Nephron (organoid): Measurements from ENCODE around the gene AK8.

ENCODE experiments used
- H3K27ac Mint-ChIP-seq, 3 experiments: 2 replicates each; pipeline ENCODE4 v1.8.0; 2020; ENCODE audit warnings: mixed read lengths in 3 of 3, mild to moderate bottlenecking in 2 of 3, moderate library complexity in 1 of 3
- H3K27me3 Mint-ChIP-seq: 2 replicates; pipeline ENCODE4 v1.8.0; 2021; ENCODE audit warnings: low read depth, mild to moderate bottlenecking, moderate library complexity, mixed read lengths
- H3K36me3 Mint-ChIP-seq: 2 replicates; pipeline ENCODE4 v1.8.0; 2020; ENCODE audit warnings: low read depth, mixed read lengths
- H3K4me1 Mint-ChIP-seq: 2 replicates; pipeline ENCODE4 v1.8.0; 2020; ENCODE audit warnings: mixed read lengths
- H3K4me3 Mint-ChIP-seq, 3 experiments: 2 replicates each; pipeline ENCODE4 v1.8.0; 2020; ENCODE audit warnings: mild to moderate bottlenecking in 3 of 3, mixed read lengths in 3 of 3, moderate library complexity in 2 of 3
- H3K9me3 Mint-ChIP-seq: 2 replicates; pipeline ENCODE4 v1.8.0; 2020; ENCODE audit warnings: mixed read lengths
- CTCF ChIP-seq, 3 experiments: fragments of 200-600 bp; sonication (generic); IDR thresholded peaks; one replicate each; pipeline ENCODE4 v1.5.0; 2021; ENCODE audit warnings: antibody characterized with exemption in 3 of 3; ENCODE audit not compliant: unreplicated experiment in 3 of 3

AK8 gene

GRCh38 chr9:132833550-132834121 lies 44.4 kb downstream of the AK8 start:
- peaks cover 16% of the 10 kb centered on the region for H3K27me3 Mint-ChIP-seq
- H3K4me3 Mint-ChIP-seq: no peak overlapping the region
- H3K27ac Mint-ChIP-seq: peak overlapping the region in 1 of 3 experiments; percentile 12
- peaks cover 2% of the 10 kb centered on the region for H3K9me3 Mint-ChIP-seq
- no peak for TF ChIP-seq CTCF (IDR thresholded peaks at IDR 0.05; ENCODE audit: unreplicated experiment in 3 of 3)
- H3K36me3 Mint-ChIP-seq: no peaks in the 10 kb centered on the region
- H3K4me1 Mint-ChIP-seq: peaks cover 19% of the 10 kb centered on the region

- no peak for TF ChIP-seq CTCF (IDR thresholded peaks at IDR 0.05; ENCODE audit: unreplicated experiment in 3 of 3)
- H3K27me3 Mint-ChIP-seq: peaks cover 16% of the 10 kb centered on the region
- no peak overlapping the region for H3K27ac Mint-ChIP-seq
- H3K36me3 Mint-ChIP-seq: no peaks in the 10 kb centered on the region
- H3K4me1 Mint-ChIP-seq: peaks cover 19% of the 10 kb centered on the region
- H3K9me3 Mint-ChIP-seq: peaks cover 2% of the 10 kb centered on the region
- H3K4me3 Mint-ChIP-seq: no peak overlapping the region
Observed at GRCh38 chr9:132832171-132832881, 45.8 kb downstream of the AK8 start.

GRCh38 chr9:132828201-132828770 lies 49.8 kb downstream of the AK8 start:
- TF ChIP-seq CTCF (IDR thresholded peaks at IDR 0.05; ENCODE audit: unreplicated experiment in 3 of 3): no peak
- Mint-ChIP-seq H3K4me3 (no peak overlapping the region), H3K36me3 (no peaks in the 10 kb centered on the region), H3K27ac (no peak overlapping the region), H3K27me3 (peaks cover 5% of the 10 kb centered on the region), H3K9me3 (peaks cover 2% of the 10 kb centered on the region), H3K4me1 (peaks cover 7% of the 10 kb centered on the region)

- TF ChIP-seq CTCF (IDR thresholded peaks at IDR 0.05; ENCODE audit: unreplicated experiment in 3 of 3): no peak
- H3K27ac Mint-ChIP-seq: no peak overlapping the region
- H3K4me3 Mint-ChIP-seq: no peak overlapping the region
- no peaks in the 10 kb centered on the region for H3K36me3 Mint-ChIP-seq
- H3K27me3 Mint-ChIP-seq: peaks cover 9% of the 10 kb centered on the region
- H3K4me1 Mint-ChIP-seq: peaks cover 2% of the 10 kb centered on the region
- H3K9me3 Mint-ChIP-seq: peaks cover 2% of the 10 kb centered on the region
Observed at GRCh38 chr9:132827366-132827765, 50.7 kb downstream of the AK8 start.

GRCh38 chr9:132826621-132827365 lies 51.3 kb downstream of the AK8 start:
- no peaks in the 10 kb centered on the region for H3K4me1 Mint-ChIP-seq
- no peak overlapping the region for H3K4me3 Mint-ChIP-seq
- no peak overlapping the region for H3K27ac Mint-ChIP-seq
- H3K9me3 Mint-ChIP-seq: peaks cover 2% of the 10 kb centered on the region
- no peaks in the 10 kb centered on the region for H3K36me3 Mint-ChIP-seq
- no peak for TF ChIP-seq CTCF (IDR thresholded peaks at IDR 0.05; ENCODE audit: unreplicated experiment in 3 of 3)
- H3K27me3 Mint-ChIP-seq: peaks cover 9% of the 10 kb centered on the region
